GM21529 (cell line): ENCODE data around the gene SMARCA5.
A peak's percentile ranks its signal among the peaks of the same experiment; 100 is the strongest.
"Not testable (repeated sequence)": the region's sequence is repeated elsewhere in the genome, so short reads cannot be mapped to it uniquely, and the experiment has no call there.

Experiments used
- ATAC-seq: cut with Tn5 transposase; IDR thresholded peaks from one replicate; pipeline ENCODE4 v1.9.1; 2021; ENCODE audit not compliant: unreplicated experiment

The SMARCA5 gene, protein sequence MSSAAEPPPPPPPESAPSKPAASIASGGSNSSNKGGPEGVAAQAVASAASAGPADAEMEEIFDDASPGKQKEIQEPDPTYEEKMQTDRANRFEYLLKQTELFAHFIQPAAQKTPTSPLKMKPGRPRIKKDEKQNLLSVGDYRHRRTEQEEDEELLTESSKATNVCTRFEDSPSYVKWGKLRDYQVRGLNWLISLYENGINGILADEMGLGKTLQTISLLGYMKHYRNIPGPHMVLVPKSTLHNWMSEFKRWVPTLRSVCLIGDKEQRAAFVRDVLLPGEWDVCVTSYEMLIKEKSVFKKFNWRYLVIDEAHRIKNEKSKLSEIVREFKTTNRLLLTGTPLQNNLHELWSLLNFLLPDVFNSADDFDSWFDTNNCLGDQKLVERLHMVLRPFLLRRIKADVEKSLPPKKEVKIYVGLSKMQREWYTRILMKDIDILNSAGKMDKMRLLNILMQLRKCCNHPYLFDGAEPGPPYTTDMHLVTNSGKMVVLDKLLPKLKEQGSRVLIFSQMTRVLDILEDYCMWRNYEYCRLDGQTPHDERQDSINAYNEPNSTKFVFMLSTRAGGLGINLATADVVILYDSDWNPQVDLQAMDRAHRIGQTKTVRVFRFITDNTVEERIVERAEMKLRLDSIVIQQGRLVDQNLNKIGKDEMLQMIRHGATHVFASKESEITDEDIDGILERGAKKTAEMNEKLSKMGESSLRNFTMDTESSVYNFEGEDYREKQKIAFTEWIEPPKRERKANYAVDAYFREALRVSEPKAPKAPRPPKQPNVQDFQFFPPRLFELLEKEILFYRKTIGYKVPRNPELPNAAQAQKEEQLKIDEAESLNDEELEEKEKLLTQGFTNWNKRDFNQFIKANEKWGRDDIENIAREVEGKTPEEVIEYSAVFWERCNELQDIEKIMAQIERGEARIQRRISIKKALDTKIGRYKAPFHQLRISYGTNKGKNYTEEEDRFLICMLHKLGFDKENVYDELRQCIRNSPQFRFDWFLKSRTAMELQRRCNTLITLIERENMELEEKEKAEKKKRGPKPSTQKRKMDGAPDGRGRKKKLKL

DNA sequence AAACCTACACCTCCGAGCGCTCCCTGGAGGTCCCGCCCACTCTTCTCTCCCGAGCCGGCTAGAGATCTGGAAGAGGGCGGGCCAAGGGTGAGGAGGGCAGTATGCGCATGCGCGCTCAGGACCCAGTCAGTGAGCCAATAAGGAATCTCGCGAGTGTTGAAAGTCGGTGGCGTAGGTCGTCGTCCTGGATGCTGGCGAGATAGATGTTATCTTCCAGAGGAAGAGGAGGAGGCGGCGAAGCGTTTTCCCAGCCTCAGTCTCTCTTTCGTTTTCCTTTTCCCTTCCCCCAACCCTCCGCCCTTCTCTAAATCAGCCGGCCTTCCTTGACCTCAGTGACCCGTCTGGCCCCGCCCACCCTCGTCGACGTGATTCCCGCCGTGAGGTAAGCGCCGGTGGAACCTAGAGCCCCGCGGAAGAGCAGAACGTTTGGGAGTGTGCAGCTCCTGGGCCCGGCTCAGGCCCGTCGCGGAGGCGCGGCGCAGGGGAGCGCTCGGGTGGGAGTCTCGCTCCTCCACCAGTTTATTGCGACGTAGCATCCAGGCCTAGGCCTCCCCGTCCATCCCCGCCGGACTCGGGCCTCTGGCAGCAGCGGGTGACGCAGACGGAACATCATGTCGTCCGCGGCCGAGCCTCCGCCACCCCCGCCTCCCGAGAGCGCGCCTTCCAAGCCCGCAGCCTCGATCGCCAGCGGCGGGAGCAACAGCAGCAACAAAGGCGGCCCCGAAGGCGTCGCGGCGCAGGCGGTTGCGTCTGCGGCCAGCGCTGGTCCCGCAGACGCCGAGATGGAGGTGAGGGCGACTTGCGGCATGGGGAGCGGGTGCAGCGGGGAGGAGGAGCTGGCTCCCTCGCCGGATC is at the start of gene SMARCA5:
Gene SMARCA5 (plus strand): TSS at position 389 of the 855 bp plus-strand sequence. CDS start 223 bp downstream, at position 612.
- peak; percentile 82 for ATAC-seq

DNA sequence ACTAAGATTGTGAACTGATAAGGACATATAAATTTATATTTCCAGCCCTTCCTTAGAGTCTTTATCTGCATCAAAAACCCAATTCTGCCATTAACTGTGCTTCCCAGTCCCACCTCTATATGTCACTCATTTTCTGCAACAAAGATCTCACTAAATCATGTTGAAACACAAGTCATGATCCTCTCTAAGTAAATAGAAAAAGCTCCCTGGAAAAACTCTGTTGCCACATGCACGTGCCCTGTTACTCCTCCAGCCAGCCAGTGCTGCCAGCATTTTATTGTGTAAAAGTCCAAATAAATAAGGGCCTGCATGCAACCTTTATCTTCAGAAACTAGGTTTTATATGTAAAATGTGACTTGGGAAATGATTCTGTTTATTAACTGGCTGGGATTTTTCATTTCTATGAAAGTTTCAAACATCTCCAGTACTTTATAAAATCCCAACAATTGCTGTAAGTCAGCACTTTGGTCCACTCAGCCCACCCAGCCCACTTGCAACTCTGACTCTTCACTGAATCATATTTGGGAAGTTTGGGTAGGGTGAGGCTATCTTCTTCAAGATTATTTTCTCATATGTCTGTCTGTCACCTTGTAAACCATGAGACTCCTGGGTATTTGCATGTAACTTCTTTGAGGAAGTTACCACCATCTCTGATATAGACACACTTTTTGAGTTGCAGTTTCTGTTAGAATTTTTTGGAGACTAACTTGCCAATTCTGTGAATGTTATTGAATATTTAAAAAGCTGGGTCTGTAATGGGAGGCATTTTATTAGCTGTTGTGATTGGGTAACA is 40.0 kb upstream of the SMARCA5 start:
- peak; percentile 80 for ATAC-seq

DNA sequence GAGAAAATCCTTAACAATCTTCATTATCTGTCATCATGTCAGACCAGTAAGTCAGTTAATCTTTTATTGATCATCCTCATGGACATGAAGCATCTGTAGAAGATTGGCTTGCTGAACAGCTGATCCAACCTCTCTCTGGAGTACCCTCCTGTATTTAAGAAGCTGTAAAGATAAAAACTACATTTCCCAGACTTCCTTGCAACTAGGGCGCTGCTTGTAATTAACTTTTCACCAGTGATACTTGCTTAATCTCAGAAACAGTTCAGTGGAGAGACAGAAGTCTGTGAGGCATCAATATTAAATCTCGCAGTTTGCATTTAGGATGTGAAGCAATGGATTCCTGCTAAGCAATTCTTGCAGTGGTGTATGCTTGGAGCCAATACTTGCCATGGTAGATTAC is 36.0 kb upstream of the SMARCA5 start:
- no peak for ATAC-seq

DNA sequence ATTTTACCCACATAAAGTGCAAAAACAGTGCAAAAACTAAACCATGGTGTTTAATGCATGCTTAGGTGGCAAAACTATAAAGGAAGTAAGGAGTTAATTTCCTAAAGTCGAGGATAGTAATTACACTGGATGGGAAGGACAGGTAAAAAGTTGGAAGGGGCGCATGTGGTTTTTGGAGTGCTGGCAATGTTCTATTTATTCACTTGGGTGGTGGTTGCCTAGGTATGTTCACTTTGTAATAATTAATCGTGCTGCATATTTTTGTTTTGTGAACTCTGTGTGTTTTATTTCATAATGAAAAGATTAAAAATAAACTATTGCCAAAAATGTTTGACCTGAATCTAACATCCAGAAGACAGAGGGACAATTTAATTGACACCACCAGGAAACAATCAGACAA is 32.1 kb upstream of the SMARCA5 start:
- ATAC-seq: no peak

DNA sequence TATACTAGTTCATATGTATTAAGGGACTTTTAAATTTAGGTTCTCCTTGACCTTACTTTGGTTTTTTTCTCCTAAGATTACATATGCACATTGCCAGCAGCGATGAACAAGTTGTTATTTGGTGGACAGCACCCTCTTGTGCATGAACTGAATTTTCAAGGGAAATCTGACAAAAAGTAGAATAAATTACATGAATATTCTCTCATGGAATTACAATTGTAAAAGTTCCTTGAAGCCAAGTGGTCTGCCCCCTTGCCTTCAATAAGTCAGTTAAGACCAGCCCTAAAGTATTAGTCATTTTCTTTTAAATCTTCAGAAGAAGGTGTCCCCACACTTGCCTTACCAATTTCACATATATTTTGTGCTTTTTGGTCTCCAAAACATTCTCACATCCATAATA is 30.7 kb upstream of the SMARCA5 start:
- peak; percentile 59 for ATAC-seq

DNA sequence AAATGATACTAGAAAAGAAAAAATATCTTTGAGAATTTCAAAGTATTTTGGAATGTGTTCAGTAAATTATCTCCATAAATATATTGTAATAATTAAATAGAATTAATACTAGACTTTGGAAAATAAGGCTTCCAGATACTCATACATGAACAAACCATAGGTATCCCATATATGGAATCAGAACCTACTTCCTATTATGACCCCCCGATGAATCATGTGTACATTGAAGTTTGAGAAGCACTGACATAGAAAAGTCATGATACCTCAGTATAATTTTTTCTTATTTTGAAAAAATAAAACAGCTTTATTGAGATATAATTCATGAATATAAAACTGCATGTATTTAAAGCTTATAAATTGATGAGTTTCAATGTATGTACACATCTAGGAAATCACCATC is 27.2 kb upstream of the SMARCA5 start:
- no peak for ATAC-seq

DNA sequence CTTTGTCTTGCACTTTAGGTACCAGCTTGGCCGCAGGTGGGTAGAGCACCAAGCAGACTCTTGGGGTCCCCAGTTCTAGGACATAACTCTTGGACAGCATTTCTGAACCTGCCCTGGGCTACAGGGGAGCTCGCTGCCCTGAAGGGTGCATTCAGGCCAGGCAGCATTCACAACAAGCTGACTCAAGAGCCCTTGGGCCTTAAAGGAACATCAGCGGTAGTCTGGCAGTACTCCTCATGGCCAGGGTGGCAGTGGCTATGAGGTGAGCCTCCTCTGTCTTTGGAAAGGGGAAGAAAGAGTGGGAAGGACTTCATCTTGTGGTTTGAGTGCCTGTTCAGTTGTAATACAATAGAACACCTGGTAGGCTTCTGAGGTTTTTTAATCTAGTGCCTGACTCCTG is 24.8 kb upstream of the SMARCA5 start:
- ATAC-seq: no peak

DNA sequence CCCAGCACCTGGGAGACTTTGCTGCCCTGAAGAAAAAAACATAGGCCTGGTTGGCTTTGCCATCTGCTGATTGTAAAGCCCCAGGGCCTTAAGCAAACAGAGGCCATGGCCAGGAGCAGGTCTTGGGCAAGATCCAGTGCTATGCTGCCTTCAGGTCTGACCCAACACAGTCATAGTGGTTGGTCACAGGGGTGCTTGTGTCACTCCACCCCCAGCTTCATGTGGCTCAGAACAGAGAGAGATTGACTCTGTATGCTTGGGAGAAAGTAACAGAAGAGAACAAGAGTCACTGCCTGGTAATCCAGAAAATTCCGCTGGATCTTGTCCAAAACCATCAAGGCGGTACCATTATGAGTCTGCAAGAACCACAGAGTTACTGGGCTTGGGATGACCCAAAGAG is 24.4 kb upstream of the SMARCA5 start:
- ATAC-seq: no peak

- no peak for ATAC-seq
Measured at GRCh38 chr4:143498021-143498420, 15.5 kb upstream of the SMARCA5 start.

GRCh38 chr4:143502231-143502630 is 11.3 kb upstream of the SMARCA5 start:
- ATAC-seq: no peak

DNA sequence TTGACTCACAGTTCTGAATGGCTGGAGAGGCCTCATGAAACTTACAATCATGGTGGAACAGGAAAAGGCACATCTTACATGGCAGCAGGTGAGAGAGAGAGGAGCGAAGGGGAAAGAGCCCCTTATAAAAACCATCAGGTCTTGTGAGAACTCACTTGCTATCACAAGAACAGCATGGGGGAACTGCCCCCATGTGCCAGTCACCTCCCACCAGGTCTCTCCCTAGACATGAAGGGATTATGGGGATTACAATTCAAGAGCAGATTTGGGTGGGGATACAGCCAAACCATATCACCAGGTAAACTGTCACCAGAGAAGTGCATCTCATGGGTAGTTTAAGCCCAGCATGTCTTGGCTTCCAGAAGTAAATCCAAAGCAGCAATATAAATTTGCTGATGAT is 7.5 kb upstream of the SMARCA5 start:
- no peak for ATAC-seq

GRCh38 chr4:143511906-143512305 is 1.6 kb upstream of the SMARCA5 start:
- no peak for ATAC-seq

- peak; percentile 32 for ATAC-seq
Measured at GRCh38 chr4:143512978-143513313, 556 bp upstream of the SMARCA5 start.

DNA sequence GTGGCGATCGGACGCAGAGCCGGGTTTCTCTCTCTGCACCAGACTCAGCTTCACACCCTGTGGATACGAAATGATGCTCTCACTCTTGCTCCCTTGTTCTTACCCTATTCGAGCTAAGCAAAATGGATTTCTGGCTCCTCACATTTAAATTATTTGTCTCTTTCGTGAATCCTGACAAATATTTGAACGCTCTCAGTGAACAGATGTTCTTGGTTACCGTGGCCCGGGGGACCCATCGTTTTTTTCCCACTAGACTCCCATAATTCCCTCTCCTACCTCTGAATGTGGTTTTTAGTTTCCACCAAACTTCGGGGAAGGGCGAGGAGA is 630 bp downstream of the SMARCA5 start:
- ATAC-seq: no peak

DNA sequence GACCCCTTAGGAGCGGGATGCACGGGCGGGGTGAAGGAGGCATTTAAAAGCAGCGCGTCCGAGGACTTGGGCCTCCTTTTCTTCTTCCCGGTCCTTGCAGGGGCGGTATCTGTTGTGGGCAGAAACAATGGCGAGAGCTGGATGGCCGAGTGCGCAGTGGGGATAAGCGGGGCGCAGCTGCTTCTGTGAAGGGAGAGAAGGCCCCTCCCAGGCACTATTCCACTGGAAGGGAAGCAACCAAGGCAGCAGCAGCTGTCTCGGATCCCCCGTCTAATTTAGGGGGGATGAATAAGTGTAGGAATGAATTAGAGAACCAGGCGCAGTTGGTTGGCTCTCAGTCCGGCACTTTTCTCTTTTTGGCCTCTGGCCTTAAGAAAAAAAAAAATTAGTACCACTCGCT is 995 bp downstream of the SMARCA5 start:
- no peak for ATAC-seq

GRCh38 chr4:143514901-143515300 is 1.4 kb downstream of the SMARCA5 start:
- no peak for ATAC-seq

- no peak for ATAC-seq
Measured at GRCh38 chr4:143515905-143516304, 2.4 kb downstream of the SMARCA5 start.

GRCh38 chr4:143517764-143518163 is 4.3 kb downstream of the SMARCA5 start:
- ATAC-seq: no peak

DNA sequence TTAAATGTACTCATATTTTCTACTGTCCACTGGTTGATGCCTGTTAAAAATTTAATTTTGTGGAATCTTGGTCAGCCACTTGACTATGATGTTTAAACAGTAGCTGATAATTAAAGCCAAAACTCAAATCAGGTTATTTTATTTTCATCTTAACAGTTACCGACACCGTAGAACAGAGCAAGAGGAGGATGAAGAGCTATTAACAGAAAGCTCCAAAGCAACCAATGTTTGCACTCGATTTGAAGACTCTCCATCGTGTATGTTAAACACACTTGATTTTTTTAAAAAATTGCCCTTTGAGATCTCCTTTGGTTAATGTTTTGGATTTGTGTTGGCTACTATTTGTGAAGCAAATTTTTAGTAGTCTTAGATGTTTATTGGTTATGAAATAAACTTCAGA is 10.7 kb downstream of the SMARCA5 start:
- no peak for ATAC-seq

GRCh38 chr4:143528046-143528445 is 14.5 kb downstream of the SMARCA5 start:
- not testable (repeated sequence) for ATAC-seq
